ENCODE measurements around the gene C22orf31.

Gene C22orf31

DNA sequence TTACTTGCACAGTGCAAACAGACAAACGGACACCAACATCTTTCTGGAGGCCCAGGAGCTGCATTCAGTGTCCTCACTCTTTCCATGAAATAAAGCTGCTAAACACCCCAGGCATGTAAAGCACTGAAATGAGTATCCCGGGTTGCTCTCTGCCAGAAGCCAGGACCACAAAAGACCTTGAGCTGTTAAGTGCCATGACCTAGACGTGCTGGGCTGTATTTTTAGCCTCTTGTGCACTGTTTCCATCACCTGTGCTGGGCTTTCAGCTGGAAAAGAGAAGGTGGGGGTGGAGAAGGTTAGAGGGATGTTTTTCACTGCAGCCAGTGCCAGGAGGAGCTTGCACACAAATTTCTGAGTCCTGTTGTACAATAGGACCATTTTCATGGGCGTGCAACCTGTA, 7.8 kb upstream of the C22orf31 start:
- TF ChIP-seq, protein P1, sequence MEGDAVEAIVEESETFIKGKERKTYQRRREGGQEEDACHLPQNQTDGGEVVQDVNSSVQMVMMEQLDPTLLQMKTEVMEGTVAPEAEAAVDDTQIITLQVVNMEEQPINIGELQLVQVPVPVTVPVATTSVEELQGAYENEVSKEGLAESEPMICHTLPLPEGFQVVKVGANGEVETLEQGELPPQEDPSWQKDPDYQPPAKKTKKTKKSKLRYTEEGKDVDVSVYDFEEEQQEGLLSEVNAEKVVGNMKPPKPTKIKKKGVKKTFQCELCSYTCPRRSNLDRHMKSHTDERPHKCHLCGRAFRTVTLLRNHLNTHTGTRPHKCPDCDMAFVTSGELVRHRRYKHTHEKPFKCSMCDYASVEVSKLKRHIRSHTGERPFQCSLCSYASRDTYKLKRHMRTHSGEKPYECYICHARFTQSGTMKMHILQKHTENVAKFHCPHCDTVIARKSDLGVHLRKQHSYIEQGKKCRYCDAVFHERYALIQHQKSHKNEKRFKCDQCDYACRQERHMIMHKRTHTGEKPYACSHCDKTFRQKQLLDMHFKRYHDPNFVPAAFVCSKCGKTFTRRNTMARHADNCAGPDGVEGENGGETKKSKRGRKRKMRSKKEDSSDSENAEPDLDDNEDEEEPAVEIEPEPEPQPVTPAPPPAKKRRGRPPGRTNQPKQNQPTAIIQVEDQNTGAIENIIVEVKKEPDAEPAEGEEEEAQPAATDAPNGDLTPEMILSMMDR (conservative IDR thresholded peaks at IDR 0.05; ENCODE audit: low read depth, low read length), result no peak
- no peak overlapping the region for H3K4me3 ChIP-seq (ENCODE audit: low read depth, low read length)
- no peak for DNase-seq (ENCODE audit: low read depth)

- TF ChIP-seq, protein P1 (conservative IDR thresholded peaks at IDR 0.05; ENCODE audit: low read depth, low read length), result no peak
- DNase-seq (ENCODE audit: low read depth), result no peak
- H3K4me3 ChIP-seq (ENCODE audit: low read depth, low read length), result no peak overlapping the region
These were observed 4.0 kb upstream of the C22orf31 start for GRCh38 chr22:29065468-29066190.

- TF ChIP-seq, protein P1 (conservative IDR thresholded peaks at IDR 0.05; ENCODE audit: low read depth, low read length), result no peak
- DNase-seq (ENCODE audit: low read depth), result no peak
- no peak overlapping the region for H3K4me3 ChIP-seq (ENCODE audit: low read depth, low read length)
These were observed 723 bp upstream of the C22orf31 start for GRCh38 chr22:29062286-29062821.

DNA sequence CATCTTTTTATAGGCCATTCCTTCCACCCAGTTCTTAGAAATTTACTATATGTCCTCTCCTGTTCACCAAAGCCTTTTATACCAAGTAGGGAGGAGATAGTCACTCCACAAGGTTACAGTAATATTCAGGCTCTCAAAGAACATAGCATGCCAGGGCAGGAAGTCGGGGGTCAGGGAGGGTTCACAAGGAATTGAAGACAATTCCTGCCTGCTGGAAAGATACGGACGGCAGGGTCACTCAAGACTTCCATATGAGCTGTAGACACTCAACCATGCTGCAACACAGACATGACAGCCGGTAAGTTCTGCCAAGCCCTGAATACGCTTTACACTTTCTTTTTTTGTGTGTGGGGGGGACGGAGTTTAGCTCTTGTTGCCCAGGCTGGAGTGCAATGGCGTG, 700 bp downstream of the C22orf31 start:
- no peak overlapping the region for H3K4me3 ChIP-seq (ENCODE audit: low read depth, low read length)
- TF ChIP-seq, protein P1 (conservative IDR thresholded peaks at IDR 0.05; ENCODE audit: low read depth, low read length), result no peak
- no peak for DNase-seq (ENCODE audit: low read depth)

GRCh38 chr22:29060251-29060869, 1.3 kb downstream of the C22orf31 start:
- DNase-seq (ENCODE audit: low read depth), result no peak
- TF ChIP-seq, protein P1 (conservative IDR thresholded peaks at IDR 0.05; ENCODE audit: low read depth, low read length), result no peak
- H3K4me3 ChIP-seq (ENCODE audit: low read depth, low read length), result no peak overlapping the region

GRCh38 chr22:29056472-29056871, 5.2 kb downstream of the C22orf31 start:
- TF ChIP-seq, protein P1 (conservative IDR thresholded peaks at IDR 0.05; ENCODE audit: low read depth, low read length), result no peak
- DNase-seq (ENCODE audit: low read depth), result no peak
- no peak overlapping the region for H3K4me3 ChIP-seq (ENCODE audit: low read depth, low read length)
